HL-60 (cell line): ENCODE data around the gene SLC25A17.
"Not testable (repeated sequence)": the region's sequence is repeated elsewhere in the genome, so short reads cannot be mapped to it uniquely, and the experiment has no call there.

Experiments used
- DNase-seq, 2 experiments: peaks; one replicate each; pipeline ENCODE4 v3.0.0-alpha.2; 2010 to 2020; ENCODE audit warnings: low read depth in 1 of 2, low spot score in 1 of 2
- H3K27ac ChIP-seq: fragments of 250-450 bp; sonication (Bioruptor Pico); replicated peaks from 2 replicates; pipeline ENCODE4 v1.5.1; 2020; ENCODE audit warnings: mild to moderate bottlenecking, moderate library complexity
- H3K27me3 ChIP-seq: fragments of 250-450 bp; sonication (Bioruptor Pico); 2 replicates; pipeline ENCODE4 v1.5.1; 2021; ENCODE audit warnings: mild to moderate bottlenecking, moderate library complexity; ENCODE audit not compliant: insufficient read depth, poor library complexity, severe bottlenecking
- H3K4me3 ChIP-seq: replicated peaks from 2 replicates; pipeline ENCODE4 v1.5.1; 2011; ENCODE audit warnings: mild to moderate bottlenecking, control low read depth, low read length; ENCODE audit not compliant: insufficient read depth
- GABPA ChIP-seq: IDR thresholded peaks from 2 replicates; pipeline ENCODE4 v1.6.1; 2012; ENCODE audit warnings: low read depth
- POLR2AphosphoS5 ChIP-seq: IDR thresholded peaks from 2 replicates; pipeline ENCODE4 v1.6.1; 2012; ENCODE audit warnings: low read depth
- SPI1 ChIP-seq: IDR thresholded peaks from 2 replicates; pipeline ENCODE4 v1.6.1; 2012; ENCODE audit warnings: low read depth, mild to moderate bottlenecking, borderline replicate concordance
- long read RNA-seq: library from polyadenylated mRNA; unstranded; transcript quantifications from one replicate; pipeline ENCODE4 v2.0.0, GENCODE V29; 2020
- TF ChIP-seq, protein P1 (sequence below): IDR thresholded peaks from one replicate; pipeline ENCODE4 v1.5.1; 2011; ENCODE audit warnings: low read length, control low read depth, inconsistent platforms; ENCODE audit not compliant: insufficient read depth
- TF ChIP-seq, protein P2 (sequence below): IDR thresholded peaks from 2 replicates; pipeline ENCODE4 v1.6.1; 2012; ENCODE audit warnings: low read depth; ENCODE audit not compliant: insufficient replicate concordance

SLC25A17 gene, protein sequence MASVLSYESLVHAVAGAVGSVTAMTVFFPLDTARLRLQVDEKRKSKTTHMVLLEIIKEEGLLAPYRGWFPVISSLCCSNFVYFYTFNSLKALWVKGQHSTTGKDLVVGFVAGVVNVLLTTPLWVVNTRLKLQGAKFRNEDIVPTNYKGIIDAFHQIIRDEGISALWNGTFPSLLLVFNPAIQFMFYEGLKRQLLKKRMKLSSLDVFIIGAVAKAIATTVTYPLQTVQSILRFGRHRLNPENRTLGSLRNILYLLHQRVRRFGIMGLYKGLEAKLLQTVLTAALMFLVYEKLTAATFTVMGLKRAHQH
- long read RNA-seq, transcript SLC25A17-210 (9 exons, 2,262 nt): major isoform, 51 of 60 reads
- long read RNA-seq, partial matches to known transcripts: 0 of 60 reads
- long read RNA-seq, other reads (novel, unspliced or antisense): 8 of 60 reads

DNA sequence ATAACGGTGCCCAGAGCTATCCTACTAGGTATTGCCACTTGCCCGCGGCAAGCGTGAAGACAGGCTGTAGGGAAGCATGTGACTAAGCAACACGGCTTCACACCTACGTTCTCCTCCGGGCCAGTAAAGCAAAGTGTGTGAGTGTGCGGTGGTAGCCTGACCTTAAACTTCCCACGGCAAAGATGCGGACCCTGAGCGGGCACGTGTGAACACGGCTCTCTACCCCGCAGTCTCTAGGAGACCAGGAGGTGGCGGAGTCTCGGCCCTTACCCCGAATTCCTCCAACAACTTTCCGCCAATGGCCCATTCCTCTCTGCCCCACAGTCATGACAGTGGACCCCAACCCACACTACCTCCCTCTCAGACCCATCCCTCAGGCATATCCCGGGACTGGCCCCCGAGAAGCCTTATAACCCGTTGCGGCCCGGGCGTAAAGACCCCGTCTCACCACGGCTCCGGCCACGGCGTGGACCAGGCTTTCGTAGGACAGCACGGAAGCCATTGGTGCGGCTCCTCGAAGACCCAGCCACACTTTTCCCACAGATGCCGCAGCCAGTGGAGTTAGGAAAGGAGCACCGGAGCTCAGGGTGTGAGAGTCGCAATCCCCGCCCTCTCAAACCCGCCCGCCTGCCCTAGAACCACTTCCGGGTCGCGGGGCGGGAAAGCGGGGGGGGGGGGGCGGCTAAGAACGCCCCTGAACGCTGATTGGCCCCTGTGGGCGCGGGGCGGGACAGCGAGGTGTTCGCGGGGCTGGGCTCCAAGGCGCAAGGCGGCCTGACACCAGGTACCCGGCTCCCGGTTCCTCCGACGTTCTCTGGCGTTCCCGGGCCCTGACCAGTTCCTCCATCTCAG is at the start of gene SLC25A17:
TSS of gene SLC25A17 (minus strand) at position 600 of the 852 bp plus-strand sequence. CDS start at position 502, 98 bp downstream.
- TF ChIP-seq POLR2AphosphoS5 (no peak; the same call in 1 of the 2 replicates), SPI1 (no peak), GABPA (peak; percentile 76)
- TF ChIP-seq, protein P1, sequence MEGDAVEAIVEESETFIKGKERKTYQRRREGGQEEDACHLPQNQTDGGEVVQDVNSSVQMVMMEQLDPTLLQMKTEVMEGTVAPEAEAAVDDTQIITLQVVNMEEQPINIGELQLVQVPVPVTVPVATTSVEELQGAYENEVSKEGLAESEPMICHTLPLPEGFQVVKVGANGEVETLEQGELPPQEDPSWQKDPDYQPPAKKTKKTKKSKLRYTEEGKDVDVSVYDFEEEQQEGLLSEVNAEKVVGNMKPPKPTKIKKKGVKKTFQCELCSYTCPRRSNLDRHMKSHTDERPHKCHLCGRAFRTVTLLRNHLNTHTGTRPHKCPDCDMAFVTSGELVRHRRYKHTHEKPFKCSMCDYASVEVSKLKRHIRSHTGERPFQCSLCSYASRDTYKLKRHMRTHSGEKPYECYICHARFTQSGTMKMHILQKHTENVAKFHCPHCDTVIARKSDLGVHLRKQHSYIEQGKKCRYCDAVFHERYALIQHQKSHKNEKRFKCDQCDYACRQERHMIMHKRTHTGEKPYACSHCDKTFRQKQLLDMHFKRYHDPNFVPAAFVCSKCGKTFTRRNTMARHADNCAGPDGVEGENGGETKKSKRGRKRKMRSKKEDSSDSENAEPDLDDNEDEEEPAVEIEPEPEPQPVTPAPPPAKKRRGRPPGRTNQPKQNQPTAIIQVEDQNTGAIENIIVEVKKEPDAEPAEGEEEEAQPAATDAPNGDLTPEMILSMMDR: peak; percentile 10
- TF ChIP-seq, protein P2, sequence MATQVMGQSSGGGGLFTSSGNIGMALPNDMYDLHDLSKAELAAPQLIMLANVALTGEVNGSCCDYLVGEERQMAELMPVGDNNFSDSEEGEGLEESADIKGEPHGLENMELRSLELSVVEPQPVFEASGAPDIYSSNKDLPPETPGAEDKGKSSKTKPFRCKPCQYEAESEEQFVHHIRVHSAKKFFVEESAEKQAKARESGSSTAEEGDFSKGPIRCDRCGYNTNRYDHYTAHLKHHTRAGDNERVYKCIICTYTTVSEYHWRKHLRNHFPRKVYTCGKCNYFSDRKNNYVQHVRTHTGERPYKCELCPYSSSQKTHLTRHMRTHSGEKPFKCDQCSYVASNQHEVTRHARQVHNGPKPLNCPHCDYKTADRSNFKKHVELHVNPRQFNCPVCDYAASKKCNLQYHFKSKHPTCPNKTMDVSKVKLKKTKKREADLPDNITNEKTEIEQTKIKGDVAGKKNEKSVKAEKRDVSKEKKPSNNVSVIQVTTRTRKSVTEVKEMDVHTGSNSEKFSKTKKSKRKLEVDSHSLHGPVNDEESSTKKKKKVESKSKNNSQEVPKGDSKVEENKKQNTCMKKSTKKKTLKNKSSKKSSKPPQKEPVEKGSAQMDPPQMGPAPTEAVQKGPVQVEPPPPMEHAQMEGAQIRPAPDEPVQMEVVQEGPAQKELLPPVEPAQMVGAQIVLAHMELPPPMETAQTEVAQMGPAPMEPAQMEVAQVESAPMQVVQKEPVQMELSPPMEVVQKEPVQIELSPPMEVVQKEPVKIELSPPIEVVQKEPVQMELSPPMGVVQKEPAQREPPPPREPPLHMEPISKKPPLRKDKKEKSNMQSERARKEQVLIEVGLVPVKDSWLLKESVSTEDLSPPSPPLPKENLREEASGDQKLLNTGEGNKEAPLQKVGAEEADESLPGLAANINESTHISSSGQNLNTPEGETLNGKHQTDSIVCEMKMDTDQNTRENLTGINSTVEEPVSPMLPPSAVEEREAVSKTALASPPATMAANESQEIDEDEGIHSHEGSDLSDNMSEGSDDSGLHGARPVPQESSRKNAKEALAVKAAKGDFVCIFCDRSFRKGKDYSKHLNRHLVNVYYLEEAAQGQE: no peak
- Histone ChIP-seq H3K4me3 (peak within 1 kb of the TSS; percentile 99), H3K27me3 (no peaks in the 10 kb centered on the region), H3K27ac (peak within 1 kb of the TSS; percentile 76)
- peak; percentile 77 to 85 for DNase-seq

DNA sequence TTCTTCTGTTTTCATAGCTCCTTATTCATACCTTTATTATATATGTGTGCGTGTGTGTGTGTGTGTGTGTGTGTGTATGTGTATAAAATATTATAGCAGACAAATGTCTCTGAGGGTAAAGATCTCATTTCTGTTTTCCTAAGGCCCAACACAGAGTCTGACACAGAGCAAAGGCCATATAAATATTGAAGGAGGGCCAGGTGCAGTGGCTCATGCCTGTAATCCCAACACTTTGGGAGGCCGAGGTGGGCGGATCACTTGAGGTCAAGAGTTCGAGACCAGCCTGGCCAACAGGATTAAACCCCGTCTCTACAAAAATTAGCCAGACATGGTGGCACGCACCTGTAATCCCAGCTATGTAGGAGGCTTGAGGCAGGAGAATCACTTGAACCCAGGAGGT is 49.2 kb upstream of the SLC25A17 start:
- not testable (repeated sequence) for DNase-seq, H3K4me3 ChIP-seq

DNA sequence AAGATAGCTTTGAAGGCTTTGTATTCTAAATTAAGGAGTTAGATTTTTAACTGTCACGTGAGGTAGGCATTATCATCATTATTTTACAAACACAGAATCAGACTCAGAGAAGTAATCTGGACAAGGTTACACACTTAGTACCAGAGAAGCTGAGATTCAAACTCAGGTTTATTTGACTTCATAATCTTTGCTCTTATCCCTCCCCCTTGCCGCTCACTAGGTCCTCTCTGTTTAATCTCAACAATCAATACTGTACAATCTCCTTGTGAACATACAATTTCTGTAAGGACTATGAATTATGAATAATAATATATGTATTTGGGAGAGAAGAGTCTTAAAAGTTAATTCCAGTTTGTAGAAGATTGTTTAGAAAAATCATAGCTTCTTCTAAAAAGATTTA is 48.0 kb upstream of the SLC25A17 start:
- Histone ChIP-seq H3K27me3 (no peaks in the 10 kb centered on the region), H3K27ac (no peak overlapping the region), H3K4me3 (no peak overlapping the region)
- DNase-seq: no peak
- no peak for TF ChIP-seq POLR2AphosphoS5

More for the DNA sequence above, 49.2 kb upstream of the SLC25A17 start:
- not testable (repeated sequence) for H3K27me3 ChIP-seq, H3K27ac ChIP-seq

DNA sequence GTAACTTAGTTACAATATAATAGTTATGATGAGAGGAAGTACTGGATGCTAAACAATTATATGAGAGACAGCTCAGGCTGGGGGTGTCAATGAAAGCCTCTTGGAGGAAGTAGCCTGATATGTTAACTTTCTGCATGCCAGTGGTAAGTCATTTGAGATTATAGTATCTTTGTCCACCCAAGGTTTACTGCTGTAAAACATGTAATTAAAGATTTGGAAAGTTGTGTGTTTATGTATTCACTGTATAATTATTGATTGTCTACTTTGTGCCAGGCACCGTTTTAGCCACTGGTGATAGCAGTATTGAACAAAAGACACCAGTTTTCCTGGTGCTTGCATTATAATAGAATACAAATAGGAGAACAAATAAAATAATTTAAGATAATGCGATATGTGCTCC is 43.4 kb upstream of the SLC25A17 start:
- TF ChIP-seq, protein P1: no peak
- no peak for TF ChIP-seq SPI1
- no peak for TF ChIP-seq POLR2AphosphoS5
- TF ChIP-seq, protein P2: no peak
- no peak for TF ChIP-seq GABPA
- H3K27me3 ChIP-seq: no peaks in the 10 kb centered on the region
- DNase-seq: no peak
- no peak overlapping the region for H3K27ac ChIP-seq
- H3K4me3 ChIP-seq: no peak overlapping the region
